GM12872 (cell line): ENCODE data around the gene CIDEA.

Source experiments
- CTCF ChIP-seq: IDR thresholded peaks from 3 replicates; pipeline ENCODE4 v1.5.1; 2011; ENCODE audit warnings: low read depth, mild to moderate bottlenecking, low read length, moderate library complexity; ENCODE audit not compliant: insufficient read depth

CIDEA gene

DNA sequence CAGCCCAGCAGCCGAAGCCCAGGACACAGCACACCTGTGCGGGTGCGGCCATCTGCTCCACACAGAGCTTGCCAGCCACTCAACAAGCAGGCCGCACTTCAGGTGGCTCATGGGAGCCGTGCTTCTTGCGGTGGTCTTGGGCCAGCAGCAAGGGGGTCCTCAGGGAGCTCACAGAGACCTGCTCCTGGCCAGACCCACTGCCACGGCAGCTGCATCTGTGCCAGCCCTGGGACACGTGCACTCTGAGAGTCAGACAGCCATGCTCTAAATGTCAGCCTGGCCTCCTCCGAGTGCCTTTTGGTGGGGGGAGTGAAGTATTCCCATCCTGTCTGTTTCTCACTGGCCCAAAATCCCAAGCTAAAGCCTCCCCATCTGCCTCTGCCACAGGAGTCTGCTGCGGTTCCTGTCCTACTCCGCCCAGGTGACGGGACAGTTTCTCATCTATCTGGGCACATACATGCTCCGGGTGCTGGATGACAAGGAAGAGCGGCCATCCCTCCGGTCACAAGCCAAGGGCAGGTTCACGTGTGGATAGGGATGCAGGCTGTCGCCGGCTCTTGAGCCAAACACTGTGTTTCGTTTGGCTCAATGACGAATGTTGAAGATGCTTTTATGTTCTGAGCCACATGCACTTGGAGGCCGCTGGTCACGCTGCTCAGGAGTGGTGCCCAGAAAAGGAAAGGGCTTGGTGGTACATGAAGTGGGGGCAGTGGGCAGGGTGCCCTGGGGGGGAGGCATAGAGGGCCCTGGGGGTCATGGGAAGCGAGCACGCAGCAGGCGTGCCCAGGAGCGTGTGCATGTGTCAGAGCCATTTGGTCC lies 22.8 kb downstream of the CIDEA start:
- TF ChIP-seq CTCF = no peak

DNA sequence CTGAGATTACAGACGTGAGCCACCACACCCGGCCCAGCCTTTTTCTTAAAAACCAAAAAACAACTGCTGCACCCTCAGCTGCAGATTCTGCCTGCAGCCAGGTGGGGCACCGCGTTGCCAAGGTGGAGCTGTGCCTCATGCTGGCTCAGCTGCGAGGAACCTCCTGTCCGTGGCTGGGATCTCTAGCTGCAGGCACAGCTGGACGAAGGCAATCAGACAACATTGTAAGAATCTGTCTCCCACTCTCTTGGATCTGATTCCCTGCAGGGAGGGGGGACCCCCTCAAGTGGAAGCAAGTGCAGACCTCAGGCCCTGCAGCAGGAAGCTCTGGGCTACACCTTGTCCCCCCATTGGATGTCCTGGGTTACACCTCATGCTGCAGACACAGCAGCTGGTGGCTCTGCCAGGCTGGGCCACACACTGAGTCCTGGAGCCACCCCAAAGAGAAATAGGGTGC lies 24.1 kb downstream of the CIDEA start:
- peak; percentile 31; the same call in 2 of the 3 replicates for TF ChIP-seq CTCF

DNA sequence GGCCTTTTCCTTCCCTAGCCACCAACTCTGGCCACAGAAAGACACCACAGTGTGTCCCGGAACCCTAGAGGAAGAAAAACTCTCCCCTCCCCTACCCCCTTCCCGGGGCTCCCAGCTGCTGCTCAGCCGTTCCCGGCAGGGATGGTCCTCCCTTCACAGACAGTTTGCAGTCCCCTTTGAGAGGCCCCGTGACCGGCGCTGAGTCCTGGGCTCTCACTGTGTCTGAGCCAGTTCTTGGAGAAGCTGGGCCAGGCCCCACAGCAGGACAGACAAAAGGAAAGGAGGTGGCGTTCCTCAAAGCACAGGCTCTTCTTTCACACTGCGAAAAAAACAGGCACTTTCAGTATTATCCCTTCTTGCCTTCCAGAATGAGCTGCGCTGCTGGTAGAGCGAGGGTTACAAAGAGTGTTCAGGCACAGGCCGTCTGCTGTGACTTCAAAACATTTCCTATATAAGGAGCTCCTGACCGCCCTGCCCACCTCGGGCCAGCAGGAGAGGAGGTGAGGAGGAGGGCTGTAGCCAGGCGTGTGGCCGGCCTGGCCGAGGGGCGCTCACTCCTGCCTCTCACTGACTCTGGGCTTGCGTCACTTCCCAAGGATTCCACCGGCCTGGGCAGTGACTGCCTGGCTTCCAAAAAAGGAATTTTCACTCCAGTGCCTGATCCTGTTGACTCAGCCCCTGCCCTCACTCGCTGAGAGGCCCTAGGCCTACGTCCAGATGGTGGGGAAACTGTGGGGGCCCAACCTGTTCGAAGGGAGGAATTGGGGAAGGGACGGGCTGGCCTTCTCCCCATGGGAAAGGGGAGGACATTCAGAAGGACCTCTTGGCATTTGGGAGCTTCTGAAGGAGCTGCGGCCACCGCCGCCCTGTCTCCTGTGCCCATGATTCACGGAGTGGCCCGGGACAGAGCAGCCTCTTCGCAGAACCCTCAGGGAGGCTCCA lies 24.9 kb downstream of the CIDEA start:
- TF ChIP-seq CTCF = no peak

- no peak for TF ChIP-seq CTCF
These were observed 25.8 kb downstream of the CIDEA start for GRCh38 chr18:12279781-12280531.

DNA sequence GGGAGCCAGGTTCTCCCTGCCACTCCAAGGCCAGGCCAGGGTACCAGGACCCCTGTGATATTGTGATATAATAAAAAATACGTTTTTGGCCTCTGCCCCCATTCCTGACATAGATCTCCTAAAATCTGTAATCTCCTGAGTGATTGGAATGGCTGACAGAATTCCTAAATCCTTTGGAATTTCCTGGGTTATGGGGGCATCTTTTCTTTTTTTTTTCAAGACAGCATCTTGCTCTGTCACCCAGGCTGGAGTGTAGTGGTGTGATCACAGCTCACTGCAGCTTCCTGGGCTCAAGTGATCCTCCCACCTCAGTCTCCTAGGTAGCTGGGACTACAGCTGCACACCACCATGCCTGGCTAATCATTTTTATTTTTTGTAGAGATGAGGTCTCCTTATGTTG lies 27.7 kb downstream of the CIDEA start:
- no peak for TF ChIP-seq CTCF

GRCh38 chr18:12282442-12283039 lies 28.4 kb downstream of the CIDEA start:
- no peak for TF ChIP-seq CTCF
